Bronchial epithelial cell (primary cell): ENCODE data around the gene PLEKHA6. TPM values are rescaled to one million over a fixed set of nuclear protein-coding genes. Genes with fewer than 3 reads are reported as not detected.

Experiments
- DNase-seq: peaks from one replicate; pipeline ENCODE4 v3.0.0-alpha.2; 2010; ENCODE audit warnings: low read depth
- FAIRE-seq: peaks from 2 replicates; lab custom pipeline; 2011; peaks lifted over from hg19 to GRCh38; lab: Jason Lieb, UNC
- H3K27me3 ChIP-seq: 2 replicates; pipeline ENCODE4 v1.5.1; 2011; ENCODE audit warnings: low read length; ENCODE audit not compliant: control insufficient read depth, insufficient read depth
- H3K36me3 ChIP-seq: 2 replicates; pipeline ENCODE4 v1.5.1; 2011; ENCODE audit warnings: low read length; ENCODE audit not compliant: control insufficient read depth, insufficient read depth
- H3K4me3 ChIP-seq: 2 replicates; pipeline ENCODE4 v1.5.1; 2011; ENCODE audit warnings: mild to moderate bottlenecking, low read depth, low read length, control low read depth
- total RNA-seq: library from RNA; depleted of rRNA; stranded (reverse); fragments of >200 nt; gene quantifications from 2 replicates; pipeline ENCODE4 v1.2.1, GENCODE V29; 2014
- TF ChIP-seq, protein P1 (sequence below): IDR thresholded peaks from 2 replicates; pipeline ENCODE4 v1.5.1; 2011; ENCODE audit warnings: mild to moderate bottlenecking, moderate library complexity, low read length, control low read depth, inconsistent platforms; ENCODE audit not compliant: insufficient read depth, severe bottlenecking

The PLEKHA6 gene
- total RNA-seq, 1 donor from 2014 or later: 2.1 TPM

DNA sequence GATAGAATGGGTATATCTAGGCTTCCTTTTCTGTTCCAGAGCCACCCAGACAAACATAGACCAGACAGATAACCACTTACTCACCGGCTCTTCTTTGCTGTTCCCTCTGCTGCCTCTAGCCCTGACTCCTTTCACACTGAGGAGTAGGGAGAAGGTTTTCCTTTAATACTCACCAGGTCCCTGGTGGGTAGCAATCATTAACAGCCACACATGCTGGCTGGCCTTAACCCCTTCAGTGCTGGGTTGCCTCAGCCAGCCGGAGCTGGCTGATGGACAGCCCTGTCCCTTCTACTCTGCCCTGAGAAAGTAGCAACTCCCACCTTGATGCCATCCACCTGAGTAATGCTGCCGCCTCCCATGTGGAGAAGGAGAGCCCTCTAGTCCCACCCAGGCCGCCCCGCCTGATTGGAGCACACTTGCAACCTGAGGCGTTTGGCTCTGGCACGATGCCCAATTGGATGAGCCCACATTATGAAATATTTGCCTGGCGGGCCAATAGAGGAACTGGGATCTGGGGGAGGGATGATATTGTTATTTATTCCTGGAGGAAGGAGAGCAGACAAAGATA lies 71.6 kb downstream of the PLEKHA6 start:
- Histone ChIP-seq H3K4me3 (no peak overlapping the region), H3K36me3 (no peaks in the 10 kb centered on the region), H3K27me3 (peaks cover 6% of the 10 kb centered on the region)
- no peak for FAIRE-seq
- DNase-seq: peak; percentile 91
- TF ChIP-seq, protein P1, sequence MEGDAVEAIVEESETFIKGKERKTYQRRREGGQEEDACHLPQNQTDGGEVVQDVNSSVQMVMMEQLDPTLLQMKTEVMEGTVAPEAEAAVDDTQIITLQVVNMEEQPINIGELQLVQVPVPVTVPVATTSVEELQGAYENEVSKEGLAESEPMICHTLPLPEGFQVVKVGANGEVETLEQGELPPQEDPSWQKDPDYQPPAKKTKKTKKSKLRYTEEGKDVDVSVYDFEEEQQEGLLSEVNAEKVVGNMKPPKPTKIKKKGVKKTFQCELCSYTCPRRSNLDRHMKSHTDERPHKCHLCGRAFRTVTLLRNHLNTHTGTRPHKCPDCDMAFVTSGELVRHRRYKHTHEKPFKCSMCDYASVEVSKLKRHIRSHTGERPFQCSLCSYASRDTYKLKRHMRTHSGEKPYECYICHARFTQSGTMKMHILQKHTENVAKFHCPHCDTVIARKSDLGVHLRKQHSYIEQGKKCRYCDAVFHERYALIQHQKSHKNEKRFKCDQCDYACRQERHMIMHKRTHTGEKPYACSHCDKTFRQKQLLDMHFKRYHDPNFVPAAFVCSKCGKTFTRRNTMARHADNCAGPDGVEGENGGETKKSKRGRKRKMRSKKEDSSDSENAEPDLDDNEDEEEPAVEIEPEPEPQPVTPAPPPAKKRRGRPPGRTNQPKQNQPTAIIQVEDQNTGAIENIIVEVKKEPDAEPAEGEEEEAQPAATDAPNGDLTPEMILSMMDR: no peak

GRCh38 chr1:204287466-204287891 lies 72.2 kb downstream of the PLEKHA6 start:
- Histone ChIP-seq H3K27me3 (peaks cover 8% of the 10 kb centered on the region), H3K4me3 (no peak overlapping the region), H3K36me3 (no peaks in the 10 kb centered on the region)
- FAIRE-seq: no peak
- DNase-seq: no peak
- TF ChIP-seq, protein P1: no peak

GRCh38 chr1:204286831-204287421 lies 72.8 kb downstream of the PLEKHA6 start:
- TF ChIP-seq, protein P1: no peak
- Histone ChIP-seq H3K36me3 (no peaks in the 10 kb centered on the region), H3K27me3 (peaks cover 8% of the 10 kb centered on the region), H3K4me3 (no peak overlapping the region)
- FAIRE-seq: no peak
- DNase-seq: no peak

DNA sequence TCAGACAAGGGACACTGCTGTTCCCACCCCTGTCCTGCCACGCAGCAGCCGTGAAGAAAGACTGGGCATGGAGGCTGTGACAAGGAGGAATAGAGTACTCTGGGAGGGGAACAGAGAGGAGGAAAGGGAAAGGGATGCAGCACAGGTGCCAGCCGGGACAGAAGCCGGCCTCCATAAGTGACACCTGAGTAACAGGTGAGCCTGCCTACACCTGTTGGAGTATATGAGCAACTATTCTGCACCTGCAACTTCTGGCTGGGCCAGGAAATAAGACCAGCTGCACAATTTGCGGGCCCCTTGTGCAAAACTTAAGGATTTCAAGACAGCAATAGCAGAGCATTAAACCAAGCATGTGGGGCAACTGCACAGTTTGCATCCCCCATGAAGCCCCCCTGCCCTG lies 73.4 kb downstream of the PLEKHA6 start:
- DNase-seq: no peak
- Histone ChIP-seq H3K36me3 (no peaks in the 10 kb centered on the region), H3K27me3 (peaks cover 11% of the 10 kb centered on the region), H3K4me3 (no peak overlapping the region)
- TF ChIP-seq, protein P1: no peak
- FAIRE-seq: no peak

DNA sequence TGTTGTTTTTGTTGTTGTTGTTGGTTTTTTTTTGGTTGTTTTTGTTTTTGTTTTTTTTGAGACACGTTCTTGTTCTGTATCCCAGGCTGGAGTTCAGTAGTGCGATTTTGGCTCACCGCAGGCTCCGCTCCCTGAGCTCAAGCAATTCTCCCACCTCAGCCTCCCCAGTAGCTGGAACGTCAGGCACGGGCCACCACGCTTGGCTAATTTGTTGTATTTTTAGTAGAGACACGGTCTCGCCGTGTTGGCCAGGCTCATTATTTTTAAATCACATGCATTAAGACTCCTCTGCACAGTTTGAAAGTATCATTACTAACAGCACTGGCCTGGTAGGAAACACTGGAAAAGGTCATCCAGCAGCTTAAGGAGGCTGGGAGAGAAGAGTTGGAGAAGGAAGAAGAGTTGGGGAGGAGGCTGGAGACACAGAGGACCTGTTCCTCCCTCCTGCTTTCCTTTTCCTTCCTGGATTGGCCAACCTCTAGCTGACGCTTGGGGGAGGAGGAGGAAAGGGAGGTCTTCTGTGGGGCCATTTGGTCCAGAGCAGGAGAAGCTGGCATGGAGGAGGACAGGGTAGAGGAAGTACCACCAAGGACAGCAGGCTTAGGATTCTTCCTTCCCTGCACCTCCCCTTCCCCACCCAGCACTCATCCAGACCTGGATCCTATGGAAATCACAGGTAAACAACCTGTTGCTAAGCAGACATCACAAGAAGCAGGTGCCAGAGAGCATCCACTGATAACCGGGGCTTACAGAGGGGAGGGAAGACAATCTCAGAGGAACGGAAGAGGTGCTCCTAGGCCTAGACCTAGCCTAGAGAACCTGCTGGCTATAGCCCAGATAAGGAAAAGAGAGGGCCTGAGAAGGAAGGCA lies 74.1 kb downstream of the PLEKHA6 start:
- Histone ChIP-seq H3K27me3 (peaks cover 11% of the 10 kb centered on the region), H3K4me3 (no peak overlapping the region), H3K36me3 (no peaks in the 10 kb centered on the region)
- no peak for FAIRE-seq
- TF ChIP-seq, protein P1: no peak
- no peak for DNase-seq
